Right lobe of liver (tissue), 6 donors: Measurements from ENCODE around the gene AKR1C3. TPM values are rescaled to one million over a fixed set of nuclear protein-coding genes. Genes with fewer than 3 reads are reported as not detected.

ENCODE experiments used
- ATAC-seq, 4 donors: fragments of 200-7000 bp; cut with Tn5 transposase; one replicate each; pipeline ENCODE4 v1.9.1; 2020; ENCODE audit warnings: mild to moderate bottlenecking in 4 of 4, moderate library complexity in 4 of 4
- DNase-seq, 3 donors: peaks; one replicate each; pipeline ENCODE4 v3.0.0-alpha.2; 2020
- H3K27ac ChIP-seq, 3 donors: fragments of 200-600 bp; one replicate each; pipeline ENCODE4 v1.8.0; 2022
- H3K27me3 ChIP-seq, 2 donors: fragments of 200-600 bp; one replicate each; pipeline ENCODE4 v1.8.0; 2022
- H3K36me3 ChIP-seq, 4 donors: fragments of 200-600 bp; sonication (generic) in 1 of 4; one replicate each; pipeline versions ENCODE4 v1.5.1 to v1.8.0; 2017 to 2022; ENCODE audit warnings: control low read depth in 1 of 4
- H3K4me1 ChIP-seq, 4 donors: fragments of 200-600 bp; sonication (generic) in 1 of 4; one replicate each; pipeline versions ENCODE4 v1.5.1 to v1.8.0; 2017 to 2022; ENCODE audit warnings: control low read depth in 1 of 4
- H3K4me3 ChIP-seq, 3 donors: fragments of 200-600 bp; one replicate each; pipeline ENCODE4 v1.8.0; 2022
- H3K9me3 ChIP-seq, 4 donors: fragments of 200-600 bp; sonication (generic) in 1 of 4; one replicate each; pipeline versions ENCODE4 v1.5.1 to v1.8.0; 2017 to 2022; ENCODE audit warnings: control low read depth in 1 of 4
- CTCF ChIP-seq, 4 donors: fragments of 200-600 bp in 3 of 4; fragments of 450-650 bp in 1 of 4; IDR thresholded peaks; one replicate each; pipeline versions ENCODE4 v1.5.1 to v1.8.0; 2016 to 2022; ENCODE audit warnings: antibody characterized with exemption in 4 of 4, mild to moderate bottlenecking in 2 of 4
- POLR2A ChIP-seq: fragments of 450-650 bp; IDR thresholded peaks from one replicate; pipeline ENCODE4 v1.6.1; 2017; ENCODE audit warnings: antibody characterized with exemption, mild to moderate bottlenecking
- WGBS: methylation state at CpG from one replicate; pipeline ENCODE4 v1.1.6; 2018; ENCODE audit warnings: low coverage, low lambda C conversion rate; ENCODE audit not compliant: insufficient coverage; ENCODE audit errors: missing lambda C conversion rate; 5-methylcytosine and 5-hydroxymethylcytosine counted together
- intact Hi-C, 2 donors: fragments of 100-400 bp; cut with DNase I; formaldehyde crosslinking; loops; one replicate each; pipeline versions ENCODE4 v1.11.2 to v1.14.1; 2022
- total RNA-seq, 6 experiments: library from RNA; depleted of rRNA in 2 of 6; stranded (reverse); fragments of >200 nt in 2 of 6; fragmentation: NEBNext Ultra II Directional in 3 of 6; extraction: Animal tissue kit (Norgen Biotek cat#: 25700) in 3 of 6; gene quantifications; one replicate each; pipeline versions ENCODE4 v1.1.0 to v1.2.4, GENCODE V29; 2016 to 2023
- donor health status: DM: no; HTN: yes; CAD: no.
- donor health status: DM: no; HTN: no; CAD: no.
- donor health status: DM: no; HTN: no; CAD: no.
- donor health status: DM: no; HTN: yes; CAD: no.
- donor health status: DM: no; HTN: yes; CAD: no.

Gene AKR1C3
- total RNA-seq, 6 experiments from 2014 or later, result 169 to 782 (median 334) TPM

- H3K9me3 ChIP-seq, result peaks cover 0 to 5% (median 2%) of the 10 kb centered on the region in 4 donors
- no peak for DNase-seq
- no peak for ATAC-seq
- WGBS, result 63% methylated on average over 3 of the region's 3 CpGs
- H3K36me3 ChIP-seq, result no peaks in the 10 kb centered on the region
- H3K27me3 ChIP-seq, result no peaks in the 10 kb centered on the region
- intact Hi-C loops, result no loop called here
- no peak overlapping the region for H3K4me3 ChIP-seq
- H3K27ac ChIP-seq, result no peak overlapping the region
- peaks cover 0 to 18% (median 0%) of the 10 kb centered on the region in 4 donors for H3K4me1 ChIP-seq
- no peak for TF ChIP-seq CTCF (IDR thresholded peaks at IDR 0.05)
- no peak for TF ChIP-seq POLR2A
Measured at GRCh38 chr10:5091196-5091595, 3.0 kb upstream of the AKR1C3 start.

GRCh38 chr10:5092375-5092774 lies 1.8 kb upstream of the AKR1C3 start:
- TF ChIP-seq CTCF (IDR thresholded peaks at IDR 0.05) (no peak), POLR2A (no peak)
- Histone ChIP-seq H3K27me3 (no peaks in the 10 kb centered on the region), H3K4me3 (no peak overlapping the region), H3K36me3 (peaks cover 0 to 11% (median 0%) of the 10 kb centered on the region in 4 donors), H3K27ac (peak overlapping the region in 1 of 3 donors; percentile 81), H3K4me1 (peaks cover 0 to 16% (median 0%) of the 10 kb centered on the region in 4 donors), H3K9me3 (peaks cover 0 to 5% (median 2%) of the 10 kb centered on the region in 4 donors)
- intact Hi-C loops, result no loop called here
- ATAC-seq (no peak), DNase-seq (no peak)
- 78% methylated on average over 2 of the region's 2 CpGs for WGBS

GRCh38 chr10:5092848-5093790 lies 1.1 kb upstream of the AKR1C3 start:
- TF ChIP-seq POLR2A (no peak), CTCF (IDR thresholded peaks at IDR 0.05) (no peak)
- Histone ChIP-seq H3K9me3 (peaks cover 0 to 5% (median 2%) of the 10 kb centered on the region in 4 donors), H3K4me3 (peak overlapping the region in 2 of 3 donors; percentile 61 to 69), H3K4me1 (peaks cover 0 to 18% (median under 1%) of the 10 kb centered on the region in 4 donors), H3K27ac (peak overlapping the region in 2 of 3 donors; percentile 81), H3K36me3 (peaks cover 0 to 17% (median under 1%) of the 10 kb centered on the region in 4 donors), H3K27me3 (no peaks in the 10 kb centered on the region)
- intact Hi-C loops, result no loop called here
- no peak for DNase-seq
- 34% methylated on average over 6 of the region's 6 CpGs for WGBS
- peak in 3 of 4 donors; percentile 24 to 58 (median 41) for ATAC-seq

- Histone ChIP-seq H3K4me3 (peak overlapping the region; percentile 32 to 69 (median 61)), H3K27me3 (no peaks in the 10 kb centered on the region), H3K9me3 (no peaks in the 10 kb centered on the region), H3K4me1 (peaks cover 0 to 27% (median 2%) of the 10 kb centered on the region in 4 donors), H3K27ac (peak overlapping the region; percentile 71 to 81 (median 81)), H3K36me3 (peaks cover 0 to 41% (median 11%) of the 10 kb centered on the region in 4 donors)
- TF ChIP-seq POLR2A, result no peak
- TF ChIP-seq CTCF (IDR thresholded peaks at IDR 0.05), result peak in 1 of 4 donors; percentile 23
- DNase-seq (no peak), ATAC-seq (peak; percentile 3 to 34 (median 8))
- intact Hi-C loops, result no loop called here
- WGBS, result 10% methylated on average over 4 of the region's 4 CpGs
Measured at GRCh38 chr10:5095687-5096086, 1.5 kb downstream of the AKR1C3 start.
